HG03521 (cell line): ENCODE data around the gene SPINK4.
A peak's percentile ranks its signal among the peaks of the same experiment; 100 is the strongest.

Experiments
- ATAC-seq: cut with Tn5 transposase; IDR thresholded peaks from one replicate; pipeline ENCODE4 v1.9.1; 2021; ENCODE audit warnings: mild to moderate bottlenecking, moderate library complexity; ENCODE audit not compliant: unreplicated experiment

Gene SPINK4

GRCh38 chr9:33229359-33230114, 10.4 kb upstream of the SPINK4 start:
- ATAC-seq: no peak

GRCh38 chr9:33230756-33231622, 9.0 kb upstream of the SPINK4 start:
- ATAC-seq: no peak

- no peak for ATAC-seq
Observed at GRCh38 chr9:33231623-33231942, 8.4 kb upstream of the SPINK4 start.

- ATAC-seq: no peak
Observed at GRCh38 chr9:33232815-33233214, 7.2 kb upstream of the SPINK4 start.

GRCh38 chr9:33233626-33234342, 6.2 kb upstream of the SPINK4 start:
- no peak for ATAC-seq

GRCh38 chr9:33234511-33235467, 5.2 kb upstream of the SPINK4 start:
- ATAC-seq: no peak

GRCh38 chr9:33236571-33236970, 3.4 kb upstream of the SPINK4 start:
- no peak for ATAC-seq

GRCh38 chr9:33241298-33241697, 1.3 kb downstream of the SPINK4 start:
- ATAC-seq: no peak

- ATAC-seq: no peak
Observed at GRCh38 chr9:33242609-33243134, 2.7 kb downstream of the SPINK4 start.

- no peak for ATAC-seq
Observed at GRCh38 chr9:33244137-33244784, 4.3 kb downstream of the SPINK4 start.

GRCh38 chr9:33245341-33245740, 5.4 kb downstream of the SPINK4 start:
- no peak for ATAC-seq

- no peak for ATAC-seq
Observed at GRCh38 chr9:33246269-33246860, 6.4 kb downstream of the SPINK4 start.

- no peak for ATAC-seq
Observed at GRCh38 chr9:33248606-33249005, 8.6 kb downstream of the SPINK4 start.

- ATAC-seq: peak; percentile 43
Observed at GRCh38 chr9:33249087-33249658, 9.2 kb downstream of the SPINK4 start.

GRCh38 chr9:33249983-33250382, 10.0 kb downstream of the SPINK4 start:
- ATAC-seq: no peak

- no peak for ATAC-seq
Observed at GRCh38 chr9:33250458-33250995, 10.6 kb downstream of the SPINK4 start.

GRCh38 chr9:33254211-33254610, 14.2 kb downstream of the SPINK4 start:
- ATAC-seq: no peak

GRCh38 chr9:33255014-33255413, 15.0 kb downstream of the SPINK4 start:
- no peak for ATAC-seq

- no peak for ATAC-seq
Observed at GRCh38 chr9:33255471-33255870, 15.5 kb downstream of the SPINK4 start.
